ENCODE results near the gene M6PR.

The M6PR gene

DNA sequence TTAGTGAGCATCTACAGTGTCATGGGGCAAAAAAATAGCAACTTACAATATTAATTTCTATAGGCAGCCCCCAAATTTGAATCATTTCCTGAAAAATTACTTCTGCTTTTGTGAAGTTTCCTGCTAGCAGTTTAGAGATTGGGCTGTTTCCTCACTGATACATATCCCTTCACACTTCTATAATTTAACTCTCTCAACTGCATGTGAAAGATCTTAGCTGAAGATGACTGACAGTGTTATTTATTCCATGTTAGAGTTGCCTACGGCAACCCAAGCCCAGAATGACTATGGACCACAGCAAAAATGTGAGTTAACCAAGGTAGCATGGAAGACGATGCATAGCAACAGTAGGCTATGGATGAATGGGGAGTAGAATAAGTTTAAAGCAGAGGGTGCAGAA lies 40.0 kb upstream of the M6PR start, which contains the start of gene KLRG1:
Gene KLRG1 (plus strand): TSS at position 134 of the 400 bp plus-strand sequence. CDS start 90 bp downstream, at position 224.
- TF ChIP-seq, protein P1, sequence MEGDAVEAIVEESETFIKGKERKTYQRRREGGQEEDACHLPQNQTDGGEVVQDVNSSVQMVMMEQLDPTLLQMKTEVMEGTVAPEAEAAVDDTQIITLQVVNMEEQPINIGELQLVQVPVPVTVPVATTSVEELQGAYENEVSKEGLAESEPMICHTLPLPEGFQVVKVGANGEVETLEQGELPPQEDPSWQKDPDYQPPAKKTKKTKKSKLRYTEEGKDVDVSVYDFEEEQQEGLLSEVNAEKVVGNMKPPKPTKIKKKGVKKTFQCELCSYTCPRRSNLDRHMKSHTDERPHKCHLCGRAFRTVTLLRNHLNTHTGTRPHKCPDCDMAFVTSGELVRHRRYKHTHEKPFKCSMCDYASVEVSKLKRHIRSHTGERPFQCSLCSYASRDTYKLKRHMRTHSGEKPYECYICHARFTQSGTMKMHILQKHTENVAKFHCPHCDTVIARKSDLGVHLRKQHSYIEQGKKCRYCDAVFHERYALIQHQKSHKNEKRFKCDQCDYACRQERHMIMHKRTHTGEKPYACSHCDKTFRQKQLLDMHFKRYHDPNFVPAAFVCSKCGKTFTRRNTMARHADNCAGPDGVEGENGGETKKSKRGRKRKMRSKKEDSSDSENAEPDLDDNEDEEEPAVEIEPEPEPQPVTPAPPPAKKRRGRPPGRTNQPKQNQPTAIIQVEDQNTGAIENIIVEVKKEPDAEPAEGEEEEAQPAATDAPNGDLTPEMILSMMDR (conservative IDR thresholded peaks at IDR 0.05; ENCODE audit: control insufficient read depth, insufficient read depth, low read depth, low read length), result no peak
- no peak within 1 kb of the TSS for H3K4me3 ChIP-seq (ENCODE audit: control insufficient read depth, low read depth, low read length)
- no peak for DNase-seq (ENCODE audit: low read depth)

DNA sequence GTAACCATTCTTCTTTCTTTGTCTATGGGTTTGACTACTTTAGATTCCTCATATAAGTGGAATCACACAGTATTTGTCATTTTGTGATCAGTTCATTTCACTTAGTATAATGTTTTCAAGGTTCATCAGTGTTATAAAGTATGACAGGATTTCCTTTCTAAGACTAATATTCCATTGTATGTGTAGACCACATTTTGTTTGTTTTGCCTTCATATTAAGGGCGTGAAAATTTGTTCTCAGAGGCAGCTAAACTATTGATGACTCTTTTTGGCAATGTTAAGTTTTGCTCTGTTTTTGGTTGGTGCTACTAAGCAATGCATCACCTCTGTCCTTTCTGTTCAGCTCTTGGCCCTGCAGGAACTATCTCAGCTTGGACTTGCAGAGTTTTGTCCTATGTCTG lies 38.2 kb upstream of the M6PR start:
- TF ChIP-seq, protein P1 (conservative IDR thresholded peaks at IDR 0.05; ENCODE audit: control insufficient read depth, insufficient read depth, low read depth, low read length), result no peak
- H3K4me3 ChIP-seq (ENCODE audit: control insufficient read depth, low read depth, low read length), result no peak overlapping the region
- DNase-seq (ENCODE audit: low read depth), result no peak

DNA sequence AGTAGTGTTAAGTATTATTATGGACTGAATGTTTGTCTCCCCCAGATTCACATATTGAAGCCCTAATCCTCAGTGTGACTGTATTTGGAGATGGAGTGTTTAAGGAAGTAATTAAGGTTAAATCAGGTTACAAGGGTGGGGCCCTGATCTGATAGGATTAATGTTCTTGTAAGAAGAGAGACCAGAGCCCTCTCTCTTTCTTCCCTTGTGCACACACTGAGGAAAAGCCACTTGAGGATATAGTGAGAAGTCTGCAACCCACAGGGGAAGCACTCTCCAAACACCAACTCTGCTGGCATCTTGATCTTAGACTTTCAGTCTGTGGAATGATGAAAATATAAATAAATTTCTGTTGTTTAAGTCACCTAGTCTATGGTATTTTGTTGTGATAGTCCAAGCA lies 37.7 kb upstream of the M6PR start:
- TF ChIP-seq, protein P1 (conservative IDR thresholded peaks at IDR 0.05; ENCODE audit: control insufficient read depth, insufficient read depth, low read depth, low read length), result no peak
- DNase-seq (ENCODE audit: low read depth), result no peak
- no peak overlapping the region for H3K4me3 ChIP-seq (ENCODE audit: control insufficient read depth, low read depth, low read length)

DNA sequence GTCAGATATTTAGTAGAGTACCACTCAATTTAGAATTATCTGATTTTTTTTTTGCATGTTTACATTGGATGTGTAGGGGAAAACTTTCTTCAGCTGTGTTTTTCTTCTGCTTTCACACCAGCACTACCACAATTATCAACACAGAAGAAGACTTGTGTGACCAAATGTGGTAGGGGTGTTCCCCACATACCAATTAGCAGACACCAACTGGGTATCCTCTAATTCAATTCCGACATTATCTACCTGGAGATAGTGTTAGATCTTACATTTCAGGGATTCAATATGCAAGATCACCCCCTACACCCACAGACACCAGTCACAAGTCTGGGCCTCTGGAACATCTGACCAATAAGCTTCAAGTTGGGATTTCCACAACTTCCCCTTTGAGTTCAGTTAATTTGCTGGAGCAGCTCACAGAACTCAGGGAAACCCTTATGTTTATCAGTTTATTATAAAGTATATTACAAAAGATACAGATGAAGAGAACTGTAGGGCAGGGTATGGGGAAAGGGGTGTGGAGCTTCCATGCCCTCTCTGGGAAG lies 35.8 kb upstream of the M6PR start:
- DNase-seq (ENCODE audit: low read depth), result no peak
- no peak overlapping the region for H3K4me3 ChIP-seq (ENCODE audit: control insufficient read depth, low read depth, low read length)
- TF ChIP-seq, protein P1 (conservative IDR thresholded peaks at IDR 0.05; ENCODE audit: control insufficient read depth, insufficient read depth, low read depth, low read length), result no peak

DNA sequence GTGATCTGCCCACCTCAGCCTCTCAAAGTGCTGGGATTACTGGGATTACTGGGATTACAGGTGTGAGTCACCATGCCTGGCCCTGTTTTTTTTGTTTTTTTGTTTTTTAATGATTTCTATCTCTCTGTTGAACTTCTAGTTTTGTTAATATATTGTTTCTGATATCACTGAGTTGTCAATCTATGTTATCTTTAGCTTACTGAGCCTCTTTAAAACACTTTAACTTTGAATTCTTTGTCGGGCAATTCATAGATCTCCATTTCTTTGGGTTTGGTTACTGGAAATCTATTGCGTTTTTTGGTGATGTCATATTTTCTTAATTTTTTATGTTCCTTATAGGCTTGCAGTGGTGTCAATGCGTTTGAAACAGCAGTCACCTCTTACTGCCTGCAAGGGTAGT lies 30.7 kb upstream of the M6PR start:
- no peak overlapping the region for H3K4me3 ChIP-seq (ENCODE audit: control insufficient read depth, low read depth, low read length)
- no peak for DNase-seq (ENCODE audit: low read depth)
- TF ChIP-seq, protein P1 (conservative IDR thresholded peaks at IDR 0.05; ENCODE audit: control insufficient read depth, insufficient read depth, low read depth, low read length), result no peak

DNA sequence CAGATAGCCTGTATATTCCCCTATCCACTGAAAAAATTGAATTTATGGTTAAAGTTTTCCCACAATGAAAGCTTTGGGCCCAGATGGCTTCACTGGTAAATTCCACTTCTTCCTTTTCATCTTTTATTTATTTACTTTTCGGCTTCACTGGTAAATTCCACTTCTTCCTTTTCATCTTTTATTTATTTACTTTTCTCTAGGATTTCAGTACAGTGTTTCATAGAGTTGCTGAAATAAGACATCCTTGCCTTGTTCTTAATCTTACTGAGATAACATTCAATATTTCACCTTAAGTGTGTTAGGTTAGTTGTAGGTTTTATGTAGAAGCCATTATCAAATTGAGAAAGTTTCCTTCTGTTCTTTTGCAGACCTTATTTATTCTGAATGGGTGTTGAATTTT lies 21.0 kb upstream of the M6PR start:
- DNase-seq (ENCODE audit: low read depth), result no peak
- TF ChIP-seq, protein P1 (conservative IDR thresholded peaks at IDR 0.05; ENCODE audit: control insufficient read depth, insufficient read depth, low read depth, low read length), result no peak
- H3K4me3 ChIP-seq (ENCODE audit: control insufficient read depth, low read depth, low read length), result no peak overlapping the region
